T47D (cell line): ENCODE data around the gene CROT.
A peak's percentile ranks its signal among the peaks of the same experiment; 100 is the strongest.

Experiments
- DNase-seq, 2 experiments: peaks; one replicate each; pipeline versions ENCODE4 v3.0.0 to v3.0.0-alpha.2; 2011 to 2012; ENCODE audit warnings: low read depth in 1 of 2, low spot score in 1 of 2
- JUND ChIP-seq: IDR thresholded peaks from 2 replicates; pipeline ENCODE4 v1.6.1; 2012; ENCODE audit warnings: low read depth
- in situ Hi-C: cut with HindIII; loops from 2 replicates; pipeline ENCODE4 v1.10.0; 2016; ENCODE audit warnings: low sequenced_read_pairs, low pct_unique_long_range_greater_than_20kb

Gene CROT

GRCh38 chr7:87404674-87405073 lies 59.2 kb downstream of the CROT start:
- TF ChIP-seq JUND, result no peak
- in situ Hi-C loops, result no loop called here
- DNase-seq, result no peak

DNA sequence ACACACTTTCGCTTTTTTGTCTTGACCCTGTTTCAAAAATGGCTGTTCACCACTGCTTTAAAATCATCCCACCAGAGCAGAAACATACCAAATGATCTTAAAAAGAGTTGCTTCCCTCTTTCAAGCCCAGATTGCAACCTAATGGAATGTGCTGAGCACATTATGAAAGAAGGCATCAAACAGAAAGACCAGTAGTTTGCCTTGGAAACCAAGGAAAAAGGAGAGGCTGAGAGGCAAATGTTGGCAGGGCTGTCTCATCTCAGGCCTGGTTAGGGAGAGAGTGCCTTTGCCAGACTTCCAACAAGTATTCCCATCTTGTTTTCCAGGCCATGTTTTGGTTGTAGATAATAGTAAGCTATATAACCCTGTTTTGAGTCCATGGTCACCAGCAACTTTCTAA lies 65.7 kb downstream of the CROT start:
- no peak for DNase-seq
- in situ Hi-C loops, result no loop called here
- no peak for TF ChIP-seq JUND

DNA sequence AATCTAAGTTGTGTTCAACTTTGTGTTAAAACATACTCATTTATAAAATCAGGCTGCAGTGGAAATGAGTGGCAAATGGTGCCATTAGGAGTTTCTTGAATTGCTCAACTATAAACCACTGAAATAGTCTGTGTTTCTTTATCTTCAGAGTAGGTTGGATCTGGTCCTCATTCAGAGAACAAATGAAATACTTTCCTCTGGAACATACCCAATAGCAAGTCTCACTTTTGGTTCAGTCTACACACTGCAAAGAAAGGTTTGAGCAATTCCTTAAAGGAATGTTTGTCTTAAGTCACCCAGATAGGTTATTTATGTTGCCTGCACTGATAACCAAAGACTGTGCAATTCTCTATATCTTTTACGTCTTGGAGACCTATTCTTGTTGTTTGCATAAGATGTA lies 67.6 kb downstream of the CROT start:
- in situ Hi-C loops, result no loop called here
- TF ChIP-seq JUND, result no peak
- DNase-seq, result no peak

DNA sequence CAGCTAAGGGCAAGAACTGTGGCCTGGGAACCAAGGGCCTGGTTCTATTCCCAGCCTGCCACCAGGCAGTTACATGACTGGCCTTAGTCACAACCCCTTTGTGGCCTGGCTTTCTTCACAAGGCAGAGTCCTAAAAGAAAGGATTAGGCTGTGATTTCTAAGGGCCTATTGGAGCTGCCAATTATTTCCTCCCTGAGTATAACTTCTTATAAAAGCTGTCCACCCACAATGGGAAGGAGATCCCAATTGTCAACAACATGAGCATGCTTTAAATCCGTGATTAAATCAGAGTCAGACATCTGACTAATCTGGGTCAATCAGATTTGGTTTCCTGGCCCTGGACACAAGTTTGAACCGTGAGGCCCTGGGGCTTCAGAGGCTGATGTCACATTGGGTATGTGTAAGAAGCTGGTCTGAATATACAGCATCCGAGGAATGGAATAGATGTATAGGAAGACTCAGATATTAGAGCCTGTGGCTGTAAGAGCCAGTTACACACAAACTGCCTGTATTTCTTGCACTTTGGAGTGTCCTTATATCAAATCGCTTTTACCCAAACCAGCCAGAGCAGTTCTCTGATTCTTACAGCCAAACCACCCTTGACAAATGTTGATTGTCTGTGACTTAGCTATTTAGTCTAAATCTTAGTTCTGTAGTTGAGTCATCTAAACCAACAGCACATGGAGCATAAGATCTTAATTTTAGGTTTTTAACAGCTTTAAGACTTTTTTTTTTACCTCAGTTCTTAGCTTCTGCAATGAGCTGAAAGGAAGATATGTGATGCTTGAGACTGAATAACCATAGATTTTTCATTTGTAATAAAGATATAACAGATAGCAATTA lies 68.7 kb downstream of the CROT start:
- no peak for TF ChIP-seq JUND
- in situ Hi-C loops, result no loop called here
- DNase-seq, result peak; percentile 17 to 62

- in situ Hi-C loops, result no loop called here
- no peak for DNase-seq
- TF ChIP-seq JUND, result no peak
These were observed 69.3 kb downstream of the CROT start for GRCh38 chr7:87414794-87415188.

- no peak for TF ChIP-seq JUND
- peak; percentile 15 to 83 for DNase-seq
- in situ Hi-C loops, result no loop called here
These were observed 71.5 kb downstream of the CROT start for GRCh38 chr7:87416682-87417587.

DNA sequence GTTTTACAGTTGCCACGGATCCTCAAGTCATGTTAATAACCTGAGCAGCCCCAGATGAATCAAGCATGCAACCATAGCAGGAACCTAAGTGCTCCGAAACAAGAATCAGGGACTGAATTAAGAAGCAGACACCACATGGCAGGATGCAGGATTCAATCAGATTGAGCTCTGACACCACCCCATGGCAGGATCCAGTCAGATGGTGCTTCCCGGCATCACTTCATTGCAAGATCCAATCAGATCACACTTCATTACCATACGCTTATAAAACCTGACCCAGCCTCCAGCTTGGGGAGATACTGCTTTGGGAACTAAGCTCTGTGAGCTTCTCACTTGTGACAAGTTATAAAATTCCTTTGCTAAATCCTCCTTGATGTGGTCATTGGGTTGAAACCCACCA lies 74.7 kb downstream of the CROT start:
- in situ Hi-C loops, result no loop called here
- no peak for TF ChIP-seq JUND

GRCh38 chr7:87424075-87424474 lies 78.6 kb downstream of the CROT start:
- TF ChIP-seq JUND, result no peak
- in situ Hi-C loops, result no loop called here
- DNase-seq, result peak; percentile 11 to 53

More for the DNA sequence above, 74.7 kb downstream of the CROT start:
- peak in 1 of 2 experiments; percentile 24 for DNase-seq

- no peak for TF ChIP-seq JUND
- DNase-seq, result no peak
- in situ Hi-C loops, result no loop called here
These were observed 80.7 kb downstream of the CROT start for GRCh38 chr7:87426160-87426559.

- no peak for DNase-seq
- in situ Hi-C loops, result no loop called here
- no peak for TF ChIP-seq JUND
These were observed 81.8 kb downstream of the CROT start for GRCh38 chr7:87427288-87427687.

DNA sequence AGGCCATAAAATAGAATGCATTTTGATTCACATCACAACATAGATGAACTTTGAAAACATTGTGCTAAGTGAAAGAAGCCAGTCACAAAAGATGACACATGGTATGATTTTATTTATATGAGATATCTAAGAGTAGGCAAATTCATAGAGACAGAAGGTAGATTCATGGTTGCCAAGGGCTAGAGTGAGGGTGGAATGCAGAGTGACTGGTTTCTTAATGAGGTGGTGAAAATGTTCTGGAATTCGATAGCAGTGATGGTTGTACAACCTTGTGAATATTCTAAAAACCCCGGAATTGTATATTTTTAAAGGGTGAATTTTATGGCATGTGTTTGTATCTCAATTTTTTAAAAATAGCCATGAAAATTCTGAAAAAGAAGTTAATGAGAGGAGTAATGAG lies 87.1 kb downstream of the CROT start:
- in situ Hi-C loops, result no loop called here
- DNase-seq, result peak in 1 of 2 experiments; percentile 62
- no peak for TF ChIP-seq JUND

DNA sequence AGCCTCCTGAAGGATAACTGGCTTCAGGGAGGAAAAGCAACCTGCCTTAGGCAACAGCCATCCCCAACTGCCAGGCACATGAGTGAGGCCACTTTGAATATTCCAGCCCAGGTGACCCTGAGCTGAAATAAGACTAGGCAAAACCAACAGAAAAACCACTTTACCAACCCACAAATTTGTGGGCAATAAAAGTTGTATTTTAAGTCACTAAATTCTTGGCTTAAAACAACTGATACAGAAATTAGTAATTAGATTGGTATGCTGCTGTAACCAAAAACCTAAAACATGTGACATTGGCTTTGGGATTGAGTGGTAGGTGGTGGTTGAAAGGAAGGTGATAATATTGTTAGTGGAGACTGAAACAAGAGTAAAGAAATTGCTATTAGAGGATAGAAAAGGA lies 90.1 kb downstream of the CROT start:
- no peak for DNase-seq
- no peak for TF ChIP-seq JUND
- in situ Hi-C loops, result no loop called here

DNA sequence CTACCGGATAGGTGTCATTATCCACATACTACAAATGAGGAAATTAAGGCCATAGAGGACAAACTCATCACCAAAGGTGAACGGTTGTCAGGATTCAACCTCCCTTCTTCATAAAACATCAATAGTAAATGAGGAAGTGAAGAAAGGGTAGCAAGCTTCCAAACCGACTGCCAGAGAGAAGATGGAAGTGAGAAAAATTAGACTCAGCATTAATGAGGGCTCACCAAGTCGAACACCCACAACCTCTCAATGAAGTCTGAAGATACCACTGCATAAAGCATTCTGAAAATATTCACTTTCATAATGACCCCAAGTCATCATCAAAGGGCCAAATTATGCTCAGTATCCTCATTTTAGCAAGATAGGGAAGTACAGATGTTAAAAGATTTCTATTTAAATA lies 100.4 kb downstream of the CROT start:
- in situ Hi-C loops, result no loop called here
- no peak for DNase-seq
- no peak for TF ChIP-seq JUND
